Keratinocyte (primary cell): ENCODE results near the gene GNMT.

Source experiments
- EZH2 ChIP-seq: IDR thresholded peaks from one replicate; pipeline ENCODE4 v1.6.1; 2012; ENCODE audit warnings: inconsistent platforms, mild to moderate bottlenecking, low read length, moderate library complexity
- TF ChIP-seq, protein P1 (sequence below), 3 experiments: IDR thresholded peaks in 1 of 3; conservative IDR thresholded peaks in 1 of 3; optimal IDR thresholded peaks in 1 of 3; 2 replicates in 2 of 3; 3 replicates in 1 of 3; pipeline versions ENCODE3 to v1.5.1; 2011; ENCODE audit warnings: low read length in 3 of 3, mild to moderate bottlenecking in 3 of 3, moderate library complexity in 2 of 3, control low read depth in 1 of 3, inconsistent platforms in 1 of 3; ENCODE audit not compliant: insufficient read depth in 2 of 3; ENCODE audit errors: extremely low read depth in 1 of 3

- no peak for TF ChIP-seq EZH2
- TF ChIP-seq, protein P1, sequence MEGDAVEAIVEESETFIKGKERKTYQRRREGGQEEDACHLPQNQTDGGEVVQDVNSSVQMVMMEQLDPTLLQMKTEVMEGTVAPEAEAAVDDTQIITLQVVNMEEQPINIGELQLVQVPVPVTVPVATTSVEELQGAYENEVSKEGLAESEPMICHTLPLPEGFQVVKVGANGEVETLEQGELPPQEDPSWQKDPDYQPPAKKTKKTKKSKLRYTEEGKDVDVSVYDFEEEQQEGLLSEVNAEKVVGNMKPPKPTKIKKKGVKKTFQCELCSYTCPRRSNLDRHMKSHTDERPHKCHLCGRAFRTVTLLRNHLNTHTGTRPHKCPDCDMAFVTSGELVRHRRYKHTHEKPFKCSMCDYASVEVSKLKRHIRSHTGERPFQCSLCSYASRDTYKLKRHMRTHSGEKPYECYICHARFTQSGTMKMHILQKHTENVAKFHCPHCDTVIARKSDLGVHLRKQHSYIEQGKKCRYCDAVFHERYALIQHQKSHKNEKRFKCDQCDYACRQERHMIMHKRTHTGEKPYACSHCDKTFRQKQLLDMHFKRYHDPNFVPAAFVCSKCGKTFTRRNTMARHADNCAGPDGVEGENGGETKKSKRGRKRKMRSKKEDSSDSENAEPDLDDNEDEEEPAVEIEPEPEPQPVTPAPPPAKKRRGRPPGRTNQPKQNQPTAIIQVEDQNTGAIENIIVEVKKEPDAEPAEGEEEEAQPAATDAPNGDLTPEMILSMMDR (optimal IDR thresholded peaks at IDR 0.05 in 1 of 3, IDR thresholded peaks at IDR 0.05 in 1 of 3, conservative IDR thresholded peaks at IDR 0.05 in 1 of 3; ENCODE audit: extremely low read depth in 1 of 3, insufficient read depth in 2 of 3, low read length in 3 of 3), result no peak
These were observed 22.1 kb upstream of the GNMT start for GRCh38 chr6:42938428-42938796.
